Astrocyte (in vitro differentiated cells and primary cell): ENCODE results near the gene CSNK1A1L. TPM values are rescaled to one million over a fixed set of nuclear protein-coding genes. Genes with fewer than 3 reads are reported as not detected.

ENCODE experiments used
- DNase-seq: peaks from one replicate; pipeline ENCODE4 v3.0.0-alpha.2; 2010; ENCODE audit warnings: low read depth
- FAIRE-seq: peaks from 2 replicates; lab custom pipeline; 2011; peaks lifted over from hg19 to GRCh38; lab: Jason Lieb, UNC
- H2AFZ ChIP-seq: 2 replicates; pipeline ENCODE4 v1.6.0; 2012; ENCODE audit warnings: low read depth, low read length, inconsistent platforms
- H3K27ac ChIP-seq: 2 replicates; pipeline ENCODE4 v1.5.1; 2011; ENCODE audit warnings: low read depth, low read length, inconsistent platforms
- H3K27me3 ChIP-seq: 2 replicates; pipeline ENCODE4 v1.6.0; 2011; ENCODE audit warnings: low read length, inconsistent platforms; ENCODE audit not compliant: insufficient read depth
- H3K36me3 ChIP-seq: 2 replicates; pipeline ENCODE4 v1.5.1; 2011; ENCODE audit warnings: low read length, inconsistent platforms; ENCODE audit not compliant: insufficient read depth
- H3K4me1 ChIP-seq: 2 replicates; pipeline ENCODE4 v1.5.1; 2011; ENCODE audit warnings: low read length, inconsistent platforms; ENCODE audit not compliant: insufficient read depth
- H3K4me2 ChIP-seq: 2 replicates; pipeline ENCODE4 v1.6.0; 2012; ENCODE audit warnings: low read length, inconsistent platforms
- H3K4me3 ChIP-seq: 2 replicates; pipeline ENCODE4 v1.5.1; 2011; ENCODE audit warnings: low read depth, mild to moderate bottlenecking, low read length, inconsistent platforms; ENCODE audit not compliant: insufficient read depth
- H3K79me2 ChIP-seq: 2 replicates; pipeline ENCODE4 v1.6.0; 2012; ENCODE audit warnings: mild to moderate bottlenecking, low read length, inconsistent platforms; ENCODE audit not compliant: insufficient read depth
- H3K9ac ChIP-seq: 2 replicates; pipeline ENCODE4 v1.6.0; 2012; ENCODE audit warnings: mild to moderate bottlenecking, low read length, inconsistent platforms
- H3K9me3 ChIP-seq: 2 replicates; pipeline ENCODE4 v1.5.1; 2012; ENCODE audit warnings: low read depth, mild to moderate bottlenecking, low read length, inconsistent platforms; ENCODE audit not compliant: insufficient read depth
- H4K20me1 ChIP-seq: 2 replicates; pipeline ENCODE4 v1.6.0; 2012; ENCODE audit warnings: low read length, inconsistent platforms; ENCODE audit not compliant: insufficient read depth
- H3K27ac Mint-ChIP-seq: one replicate; pipeline ENCODE4 v1.8.0; 2021; ENCODE audit warnings: mild to moderate bottlenecking, mixed read lengths; ENCODE audit not compliant: unreplicated experiment
- H3K27me3 Mint-ChIP-seq: one replicate; pipeline ENCODE4 v1.8.0; 2021; ENCODE audit warnings: low read depth, mixed read lengths; ENCODE audit not compliant: unreplicated experiment
- H3K36me3 Mint-ChIP-seq: one replicate; pipeline ENCODE4 v1.8.0; 2021; ENCODE audit warnings: low read depth, mixed read lengths; ENCODE audit not compliant: unreplicated experiment
- H3K4me1 Mint-ChIP-seq: one replicate; pipeline ENCODE4 v1.8.0; 2021; ENCODE audit warnings: low read depth, mixed read lengths; ENCODE audit not compliant: unreplicated experiment
- H3K4me3 Mint-ChIP-seq: one replicate; pipeline ENCODE4 v1.8.0; 2021; ENCODE audit warnings: mild to moderate bottlenecking, moderate library complexity, mixed read lengths; ENCODE audit not compliant: unreplicated experiment
- H3K9me3 Mint-ChIP-seq: one replicate; pipeline ENCODE4 v1.8.0; 2021; ENCODE audit warnings: mild to moderate bottlenecking, mixed read lengths; ENCODE audit not compliant: unreplicated experiment
- CTCF ChIP-seq: IDR thresholded peaks from 2 replicates; pipeline ENCODE4 v1.5.1; 2011; ENCODE audit warnings: low read depth, mild to moderate bottlenecking, inconsistent platforms, low read length, moderate library complexity; ENCODE audit not compliant: insufficient read depth
- EZH2 ChIP-seq: IDR thresholded peaks from 2 replicates; pipeline ENCODE4 v1.6.1; 2012; ENCODE audit warnings: mild to moderate bottlenecking, low read length, inconsistent platforms; ENCODE audit not compliant: insufficient read depth
- total RNA-seq: library from RNA; stranded (reverse); gene quantifications from 2 replicates; pipeline ENCODE4 v1.2.1, GENCODE V29; 2021

CSNK1A1L gene
- total RNA-seq, 1 donor from 2014 or later, result not detected

DNA sequence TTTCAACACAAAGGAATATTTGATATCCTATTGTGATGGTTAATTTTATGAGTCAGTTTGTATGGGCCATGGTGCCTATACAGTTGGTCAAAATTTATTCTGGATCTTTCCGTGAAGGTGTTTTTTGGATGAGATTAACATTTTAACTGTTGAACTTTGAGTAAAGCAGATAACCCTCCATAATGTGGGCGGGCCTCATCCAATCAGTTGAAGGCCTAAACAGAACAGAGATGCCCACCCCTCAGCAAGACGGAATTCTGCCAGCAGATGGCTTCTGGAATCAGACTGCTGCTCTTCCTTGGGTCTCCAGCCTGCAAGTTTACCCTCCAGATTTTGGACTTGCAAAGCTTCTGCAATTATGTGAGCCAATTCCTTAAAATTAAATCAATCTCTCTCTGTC is 16.0 kb downstream of the CSNK1A1L start:
- Mint-ChIP-seq H3K4me1 (no peaks in the 10 kb centered on the region), H3K27me3 (no peaks in the 10 kb centered on the region), H3K9me3 (no peaks in the 10 kb centered on the region), H3K4me3 (no peak overlapping the region), H3K36me3 (no peaks in the 10 kb centered on the region), H3K27ac (no peak overlapping the region)
- Histone ChIP-seq H3K9me3 (no peaks in the 10 kb centered on the region), H3K79me2 (no peaks in the 10 kb centered on the region), H3K9ac (no peak overlapping the region), H4K20me1 (no peaks in the 10 kb centered on the region), H3K4me1 (no peaks in the 10 kb centered on the region), H3K36me3 (no peaks in the 10 kb centered on the region), H3K4me2 (no peak overlapping the region), H2AFZ (no peak overlapping the region), H3K27me3 (no peaks in the 10 kb centered on the region), H3K27ac (no peak overlapping the region), H3K4me3 (no peak overlapping the region)
- DNase-seq, result no peak
- FAIRE-seq, result no peak
- TF ChIP-seq CTCF (no peak), EZH2 (no peak)

DNA sequence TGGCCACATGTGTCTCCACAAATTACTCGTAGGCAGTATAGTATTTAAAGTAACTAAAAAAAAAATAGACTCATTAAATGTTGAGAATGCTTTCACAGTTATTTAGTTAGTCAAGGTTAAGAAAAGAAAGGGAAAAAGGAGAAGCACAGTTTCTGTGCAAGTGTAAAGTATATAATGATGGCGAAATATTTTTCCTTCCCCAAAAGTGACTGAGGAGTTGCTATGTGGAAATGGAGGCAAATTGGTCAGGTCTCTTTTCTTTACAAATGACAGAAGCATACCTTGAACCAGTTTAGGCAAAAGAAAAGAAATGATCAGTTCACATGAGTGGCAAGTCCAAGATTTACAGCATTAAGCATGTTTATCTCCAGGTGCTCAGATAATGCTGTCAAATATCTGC is 18.0 kb downstream of the CSNK1A1L start:
- Mint-ChIP-seq H3K4me3 (no peak overlapping the region), H3K9me3 (no peaks in the 10 kb centered on the region), H3K27me3 (no peaks in the 10 kb centered on the region), H3K4me1 (no peaks in the 10 kb centered on the region), H3K36me3 (no peaks in the 10 kb centered on the region), H3K27ac (no peak overlapping the region)
- Histone ChIP-seq H3K36me3 (no peaks in the 10 kb centered on the region), H3K79me2 (no peaks in the 10 kb centered on the region), H3K4me1 (no peaks in the 10 kb centered on the region), H3K27me3 (no peaks in the 10 kb centered on the region), H3K4me2 (no peak overlapping the region), H2AFZ (no peak overlapping the region), H4K20me1 (no peaks in the 10 kb centered on the region), H3K9ac (no peak overlapping the region), H3K9me3 (no peaks in the 10 kb centered on the region), H3K4me3 (no peak overlapping the region), H3K27ac (no peak overlapping the region)
- FAIRE-seq, result no peak
- TF ChIP-seq EZH2 (no peak), CTCF (no peak)
- no peak for DNase-seq

DNA sequence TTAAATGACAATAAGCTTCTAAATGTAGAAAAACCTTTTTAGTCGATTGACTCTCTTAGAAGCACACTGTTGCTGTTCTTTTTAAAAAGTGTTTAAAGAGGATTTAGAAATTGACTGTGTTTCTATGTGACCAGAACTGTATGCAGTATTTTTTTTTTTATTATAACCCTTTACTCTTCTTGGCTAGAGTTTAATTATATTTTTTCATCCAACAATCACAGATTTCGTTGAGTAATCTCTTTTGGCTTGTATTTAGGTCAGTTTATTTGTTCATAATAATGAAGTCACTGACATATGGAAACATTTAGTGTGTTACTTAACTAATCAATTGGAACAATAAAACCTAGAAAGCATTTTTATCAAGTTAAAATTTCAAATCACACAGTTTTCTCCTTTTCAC is 19.9 kb downstream of the CSNK1A1L start:
- H3K36me3 Mint-ChIP-seq, result no peaks in the 10 kb centered on the region
- Histone ChIP-seq H3K9me3 (no peaks in the 10 kb centered on the region), H3K4me2 (no peak overlapping the region), H3K9ac (no peak overlapping the region), H3K27ac (no peak overlapping the region), H3K4me3 (no peak overlapping the region), H2AFZ (no peak overlapping the region), H4K20me1 (no peaks in the 10 kb centered on the region), H3K27me3 (no peaks in the 10 kb centered on the region), H3K36me3 (no peaks in the 10 kb centered on the region), H3K79me2 (no peaks in the 10 kb centered on the region), H3K4me1 (no peaks in the 10 kb centered on the region)
- FAIRE-seq (no peak), DNase-seq (no peak)
- TF ChIP-seq CTCF, result no peak
- no peak for TF ChIP-seq EZH2
- H3K27me3 Mint-ChIP-seq, result peaks cover 3% of the 10 kb centered on the region
- H3K4me3 Mint-ChIP-seq, result no peak overlapping the region
- no peak overlapping the region for H3K27ac Mint-ChIP-seq
- H3K4me1 Mint-ChIP-seq, result no peaks in the 10 kb centered on the region
- no peaks in the 10 kb centered on the region for H3K9me3 Mint-ChIP-seq
